SK-N-MC (cell line): ENCODE measurements around the gene MAGIX.

Experiments
- DNase-seq: peaks from one replicate; pipeline ENCODE4 v3.0.0-alpha.2; 2011; ENCODE audit warnings: low read depth, low spot score
- H3K27ac ChIP-seq: fragments of 200-600 bp; sonication (generic); 2 replicates; pipeline ENCODE4 v1.5.1; 2016; ENCODE audit warnings: mixed run types
- H3K36me3 ChIP-seq: fragments of 200-600 bp; sonication (generic); 2 replicates; pipeline ENCODE4 v1.6.1; 2017; ENCODE audit warnings: antibody characterized with exemption, low read length, mixed read lengths; ENCODE audit not compliant: insufficient read depth
- H3K4me3 ChIP-seq: fragments of 200-600 bp; sonication (generic); 2 replicates; pipeline ENCODE4 v1.5.1; 2016
- H3K9ac ChIP-seq: fragments of 200-600 bp; sonication (generic); 2 replicates; pipeline ENCODE4 v1.8.0; 2017; ENCODE audit warnings: mixed run types, mixed read lengths; ENCODE audit not compliant: insufficient read length
- H3K9me3 ChIP-seq: fragments of 200-600 bp; sonication (generic); 2 replicates; pipeline ENCODE4 v1.6.1; 2017; ENCODE audit warnings: low read depth, mild to moderate bottlenecking, antibody characterized with exemption, low read length, moderate library complexity, mixed read lengths
- EZH2 ChIP-seq: fragments of 200-600 bp; sonication (generic); IDR thresholded peaks from one replicate; pipeline ENCODE4 v1.6.1; 2017; ENCODE audit warnings: antibody characterized with exemption
- FOXP2 ChIP-seq: optimal IDR thresholded peaks from 2 replicates; pipeline ENCODE3; 2011; ENCODE audit warnings: mild to moderate bottlenecking, moderate library complexity; ENCODE audit not compliant: insufficient read depth; ENCODE audit errors: extremely low read length, control extremely low read depth
- POLR2AphosphoS5 ChIP-seq: IDR thresholded peaks from 2 replicates; pipeline ENCODE4 v1.6.1; 2012; ENCODE audit warnings: mild to moderate bottlenecking, low read depth, low read length, borderline replicate concordance

The MAGIX gene

GRCh38 chrX:49191574-49192011 lies 29.0 kb downstream of the MAGIX start:
- Histone ChIP-seq H3K4me3 (peak overlapping the region; percentile 85), H3K36me3 (no peaks in the 10 kb centered on the region), H3K27ac (0 out of 2 replicates have a peak overlapping the region, but pooled peaks have one; percentile 36), H3K9me3 (no peaks in the 10 kb centered on the region), H3K9ac (peak overlapping the region; percentile 79)
- TF ChIP-seq EZH2 (no peak), FOXP2 (no peak), POLR2AphosphoS5 (no peak)
- DNase-seq: no peak

GRCh38 chrX:49192722-49193328 lies 30.3 kb downstream of the MAGIX start:
- no peaks in the 10 kb centered on the region for H3K36me3 ChIP-seq
- H3K4me3 ChIP-seq: no peak overlapping the region
- TF ChIP-seq POLR2AphosphoS5: no peak
- TF ChIP-seq FOXP2: no peak
- no peak for TF ChIP-seq EZH2
- no peak for DNase-seq
- H3K9ac ChIP-seq: no peak overlapping the region
- no peak overlapping the region for H3K27ac ChIP-seq
- H3K9me3 ChIP-seq: no peaks in the 10 kb centered on the region

- Histone ChIP-seq H3K9ac (no peak overlapping the region), H3K4me3 (no peak overlapping the region), H3K27ac (no peak overlapping the region), H3K36me3 (no peaks in the 10 kb centered on the region), H3K9me3 (no peaks in the 10 kb centered on the region)
- TF ChIP-seq FOXP2 (no peak), POLR2AphosphoS5 (no peak), EZH2 (no peak)
- no peak for DNase-seq
Observed at GRCh38 chrX:49193542-49193964, 31.0 kb downstream of the MAGIX start.

GRCh38 chrX:49197543-49198087 lies 35.1 kb downstream of the MAGIX start:
- Histone ChIP-seq H3K27ac (no peak overlapping the region), H3K9ac (no peak overlapping the region), H3K36me3 (no peaks in the 10 kb centered on the region), H3K9me3 (no peaks in the 10 kb centered on the region), H3K4me3 (no peak overlapping the region)
- no peak for DNase-seq
- TF ChIP-seq POLR2AphosphoS5 (no peak), FOXP2 (no peak), EZH2 (no peak)

GRCh38 chrX:49198540-49199314 lies 36.2 kb downstream of the MAGIX start:
- no peak overlapping the region for H3K27ac ChIP-seq
- no peak overlapping the region for H3K9ac ChIP-seq
- H3K4me3 ChIP-seq: no peak overlapping the region
- TF ChIP-seq FOXP2 (no peak), POLR2AphosphoS5 (no peak), EZH2 (no peak)
- no peaks in the 10 kb centered on the region for H3K36me3 ChIP-seq
- no peak for DNase-seq
- H3K9me3 ChIP-seq: no peaks in the 10 kb centered on the region

- no peak overlapping the region for H3K4me3 ChIP-seq
- no peak overlapping the region for H3K9ac ChIP-seq
Observed at GRCh38 chrX:49199315-49199595, 36.7 kb downstream of the MAGIX start.

GRCh38 chrX:49199906-49200771 lies 37.6 kb downstream of the MAGIX start, which contains the start of gene SYP:
Gene SYP, minus strand, starts transcription at chrX:49200193. Its CDS starts 7 bp downstream, at chrX:49200186.
- no peak for DNase-seq
- peak within 1 kb of the TSS; percentile 66 for H3K9ac ChIP-seq
- H3K4me3 ChIP-seq: peak within 1 kb of the TSS; percentile 70
- H3K36me3 ChIP-seq: no peaks in the 10 kb centered on the region
- 0 out of 2 replicates have a peak within 1 kb of the TSS, but pooled peaks have one; percentile 1 for H3K27ac ChIP-seq
- H3K9me3 ChIP-seq: no peaks in the 10 kb centered on the region
- TF ChIP-seq POLR2AphosphoS5 (peak; percentile 91), FOXP2 (no peak), EZH2 (no peak)

More at GRCh38 chrX:49199315-49199595, 36.7 kb downstream of the MAGIX start:
- TF ChIP-seq POLR2AphosphoS5 (no peak), FOXP2 (no peak), EZH2 (no peak)
- H3K27ac ChIP-seq: no peak overlapping the region
- no peaks in the 10 kb centered on the region for H3K36me3 ChIP-seq
- DNase-seq: no peak
- no peaks in the 10 kb centered on the region for H3K9me3 ChIP-seq

- Histone ChIP-seq H3K27ac (no peak overlapping the region), H3K9ac (no peak overlapping the region), H3K4me3 (no peak overlapping the region), H3K36me3 (no peaks in the 10 kb centered on the region), H3K9me3 (no peaks in the 10 kb centered on the region)
- no peak for TF ChIP-seq EZH2
- TF ChIP-seq FOXP2: no peak
- TF ChIP-seq POLR2AphosphoS5: no peak
- no peak for DNase-seq
Observed at GRCh38 chrX:49202022-49202421, 39.5 kb downstream of the MAGIX start.
